Measurements from ENCODE around the gene OR2Z1. TPM values are rescaled to one million over a fixed set of nuclear protein-coding genes. Genes with fewer than 3 reads are reported as not detected.

OR2Z1 gene
- total RNA-seq, 4 donors from 2014 or later, result not detected

DNA sequence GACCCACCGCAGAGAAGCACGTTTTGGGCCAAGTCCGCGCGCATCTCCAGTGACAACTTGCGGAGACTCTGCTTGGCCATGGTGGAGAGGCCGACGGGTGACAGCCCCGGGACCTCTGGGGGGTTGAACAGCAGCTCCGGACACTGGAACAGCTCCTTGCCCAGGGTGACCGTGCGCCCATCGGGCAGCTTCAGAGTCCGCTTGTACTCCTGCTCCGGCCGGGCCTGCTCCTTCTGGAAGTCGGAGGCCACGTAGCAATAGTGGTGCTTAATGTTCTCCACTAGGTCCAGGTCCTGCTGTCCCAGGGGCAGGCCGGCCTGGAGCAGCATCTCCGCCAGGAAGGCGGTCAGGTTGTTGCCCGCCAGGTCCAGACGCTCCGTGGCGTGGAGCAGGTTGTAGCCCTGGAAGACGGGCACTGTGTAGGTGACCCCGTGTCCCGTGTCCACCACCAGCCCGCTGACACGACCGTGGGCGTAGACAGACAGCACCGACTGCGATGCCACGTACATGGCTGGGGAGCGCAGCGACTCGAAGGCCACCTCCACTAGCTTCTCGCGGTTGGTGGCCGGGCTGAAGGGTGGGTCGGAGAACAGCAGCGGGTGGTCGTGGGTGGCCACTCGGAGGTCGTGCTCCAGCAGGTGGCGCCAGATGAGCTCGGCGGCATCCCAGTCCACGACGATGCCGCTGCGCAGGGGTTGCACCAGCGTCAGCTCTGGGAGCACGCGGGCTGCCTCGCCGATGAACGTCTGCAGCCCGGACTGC is 23.6 kb upstream of the OR2Z1 start:
- no peak for DNase-seq
- Histone ChIP-seq H3K4me1 (no peaks in the 10 kb centered on the region), H3K4me3 (no peak overlapping the region), H3K27me3 (no peaks in the 10 kb centered on the region), H3K27ac (no peak overlapping the region), H3K36me3 (no peaks in the 10 kb centered on the region), H3K9me3 (no peaks in the 10 kb centered on the region)
- intact Hi-C loops (cut with DNase I; ENCODE audit: low total_unique reads), result no loop called here
- TF ChIP-seq, protein P1, sequence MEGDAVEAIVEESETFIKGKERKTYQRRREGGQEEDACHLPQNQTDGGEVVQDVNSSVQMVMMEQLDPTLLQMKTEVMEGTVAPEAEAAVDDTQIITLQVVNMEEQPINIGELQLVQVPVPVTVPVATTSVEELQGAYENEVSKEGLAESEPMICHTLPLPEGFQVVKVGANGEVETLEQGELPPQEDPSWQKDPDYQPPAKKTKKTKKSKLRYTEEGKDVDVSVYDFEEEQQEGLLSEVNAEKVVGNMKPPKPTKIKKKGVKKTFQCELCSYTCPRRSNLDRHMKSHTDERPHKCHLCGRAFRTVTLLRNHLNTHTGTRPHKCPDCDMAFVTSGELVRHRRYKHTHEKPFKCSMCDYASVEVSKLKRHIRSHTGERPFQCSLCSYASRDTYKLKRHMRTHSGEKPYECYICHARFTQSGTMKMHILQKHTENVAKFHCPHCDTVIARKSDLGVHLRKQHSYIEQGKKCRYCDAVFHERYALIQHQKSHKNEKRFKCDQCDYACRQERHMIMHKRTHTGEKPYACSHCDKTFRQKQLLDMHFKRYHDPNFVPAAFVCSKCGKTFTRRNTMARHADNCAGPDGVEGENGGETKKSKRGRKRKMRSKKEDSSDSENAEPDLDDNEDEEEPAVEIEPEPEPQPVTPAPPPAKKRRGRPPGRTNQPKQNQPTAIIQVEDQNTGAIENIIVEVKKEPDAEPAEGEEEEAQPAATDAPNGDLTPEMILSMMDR (IDR thresholded peaks at IDR 0.05), result no peak
- no peak for TF ChIP-seq POLR2A (IDR thresholded peaks at IDR 0.05)

DNA sequence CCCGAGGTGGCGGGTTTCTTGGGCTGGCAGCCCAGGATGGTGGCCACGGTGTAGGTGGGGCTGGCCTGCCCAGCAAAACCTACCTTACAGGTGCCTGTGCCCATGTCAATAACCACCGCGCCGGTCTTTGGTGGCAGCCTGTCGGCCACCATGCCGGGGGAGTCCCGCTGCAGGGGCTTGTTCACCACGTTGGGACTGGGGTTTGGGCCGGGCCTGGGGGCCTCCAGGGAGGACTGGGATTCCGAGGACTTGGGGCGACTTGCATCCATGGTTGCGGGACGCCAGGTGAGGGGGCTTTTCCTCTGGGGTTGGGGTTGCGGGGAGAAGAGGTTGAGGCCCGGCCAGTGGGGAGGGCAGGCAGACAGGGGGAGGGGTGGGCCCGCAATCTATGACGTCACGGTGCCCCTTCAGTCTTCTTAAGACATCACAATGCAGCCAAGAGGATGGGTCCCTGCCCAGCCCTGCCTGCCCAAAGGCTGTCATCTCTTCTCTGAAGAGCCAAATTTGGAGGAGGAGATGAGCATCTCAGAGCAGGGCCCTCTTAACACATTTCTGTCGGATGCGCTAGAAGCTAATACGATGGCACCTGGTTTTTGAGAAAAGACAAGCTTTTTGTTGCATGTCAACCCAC is 22.9 kb upstream of the OR2Z1 start, which contains the start of gene ACTL9:
ACTL9 (minus strand) TSS at position 363 of the 631 bp plus-strand sequence; CDS start at position 269, 94 bp downstream.
- intact Hi-C loops (cut with DNase I; ENCODE audit: low total_unique reads), result no loop called here
- no peak within 1 kb of the TSS for H3K4me3 ChIP-seq
- H3K27ac ChIP-seq, result no peak within 1 kb of the TSS
- H3K27me3 ChIP-seq, result no peaks in the 10 kb centered on the region
- no peak for DNase-seq
- H3K9me3 ChIP-seq, result no peaks in the 10 kb centered on the region
- H3K4me1 ChIP-seq, result no peaks in the 10 kb centered on the region
- no peak for TF ChIP-seq POLR2A (IDR thresholded peaks at IDR 0.05)
- TF ChIP-seq, protein P1 (IDR thresholded peaks at IDR 0.05), result no peak
- no peaks in the 10 kb centered on the region for H3K36me3 ChIP-seq

DNA sequence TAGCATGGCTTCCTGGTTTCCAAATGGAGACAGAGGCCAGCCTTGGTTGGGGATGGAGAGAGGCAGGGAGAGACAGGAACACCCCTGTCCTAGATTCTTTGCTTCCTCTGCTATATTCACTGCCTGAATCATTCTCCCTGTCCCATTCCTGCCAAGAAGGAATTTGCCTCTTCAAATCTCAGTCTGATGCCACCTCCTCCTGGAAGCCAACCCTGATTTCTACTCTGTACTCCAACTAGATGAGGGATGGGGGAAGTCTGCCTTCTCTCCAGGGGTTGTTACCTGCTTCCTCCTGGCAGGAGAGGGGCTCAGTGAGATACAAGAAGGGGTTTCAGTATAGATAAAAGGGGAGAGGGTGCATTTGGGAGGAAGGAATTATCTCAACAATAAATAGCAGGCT is 21.5 kb upstream of the OR2Z1 start:
- H3K27ac ChIP-seq, result no peak overlapping the region
- TF ChIP-seq, protein P1 (IDR thresholded peaks at IDR 0.05), result no peak
- TF ChIP-seq POLR2A (IDR thresholded peaks at IDR 0.05), result no peak
- DNase-seq, result no peak
- intact Hi-C loops (cut with DNase I; ENCODE audit: low total_unique reads), result no loop called here
- no peak overlapping the region for H3K4me3 ChIP-seq
- no peaks in the 10 kb centered on the region for H3K27me3 ChIP-seq
- H3K4me1 ChIP-seq, result no peaks in the 10 kb centered on the region
- no peaks in the 10 kb centered on the region for H3K36me3 ChIP-seq
- no peaks in the 10 kb centered on the region for H3K9me3 ChIP-seq

DNA sequence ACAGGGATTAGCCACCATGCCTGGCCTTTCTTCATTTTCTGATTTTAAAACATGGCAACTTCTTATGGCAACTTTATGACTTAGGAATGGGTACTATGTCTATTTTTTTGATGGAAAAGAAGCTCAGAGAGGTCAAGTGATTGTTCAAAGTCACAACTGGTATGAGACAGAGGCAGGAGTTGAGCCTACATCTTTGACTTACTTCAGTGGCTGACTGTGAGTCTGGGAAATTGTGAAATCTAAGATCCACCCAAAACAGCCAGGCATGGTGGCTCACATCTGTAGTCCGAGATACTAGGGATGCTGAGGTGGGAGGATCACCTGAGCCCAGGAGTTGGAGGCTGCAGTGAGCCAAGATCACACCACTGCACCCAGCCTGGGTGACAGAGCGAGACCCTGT is 20.5 kb upstream of the OR2Z1 start:
- no peaks in the 10 kb centered on the region for H3K27me3 ChIP-seq
- no peak for DNase-seq
- no peaks in the 10 kb centered on the region for H3K9me3 ChIP-seq
- H3K27ac ChIP-seq, result no peak overlapping the region
- intact Hi-C loops (cut with DNase I; ENCODE audit: low total_unique reads), result no loop called here
- no peaks in the 10 kb centered on the region for H3K36me3 ChIP-seq
- H3K4me1 ChIP-seq, result no peaks in the 10 kb centered on the region
- H3K4me3 ChIP-seq, result no peak overlapping the region
- TF ChIP-seq, protein P1 (IDR thresholded peaks at IDR 0.05), result no peak
- no peak for TF ChIP-seq POLR2A (IDR thresholded peaks at IDR 0.05)

DNA sequence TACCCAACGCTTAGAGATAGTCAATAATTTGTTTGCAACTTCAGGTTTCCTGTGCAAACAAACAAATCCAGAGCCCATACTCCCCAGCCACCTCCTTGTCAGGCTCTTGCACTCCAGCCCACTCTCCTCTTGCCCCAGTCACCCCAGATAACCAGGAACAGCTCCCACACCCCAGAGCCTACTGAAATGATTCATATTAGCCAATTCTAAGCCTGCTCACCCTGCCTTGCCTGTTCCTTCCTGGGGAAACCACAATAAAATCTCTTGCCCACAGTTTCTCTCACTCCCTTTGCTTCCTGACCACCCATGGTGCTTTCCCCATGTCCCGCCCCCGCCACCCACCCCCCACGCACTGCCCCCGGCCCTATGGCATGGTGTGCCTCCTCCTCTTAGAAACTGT is 19.1 kb upstream of the OR2Z1 start:
- TF ChIP-seq, protein P1 (IDR thresholded peaks at IDR 0.05), result no peak
- no peak for TF ChIP-seq POLR2A (IDR thresholded peaks at IDR 0.05)
- DNase-seq, result no peak

More for the DNA sequence above, 19.1 kb upstream of the OR2Z1 start:
- Histone ChIP-seq H3K9me3 (no peaks in the 10 kb centered on the region), H3K4me1 (no peaks in the 10 kb centered on the region), H3K4me3 (no peak overlapping the region), H3K27ac (no peak overlapping the region), H3K36me3 (no peaks in the 10 kb centered on the region), H3K27me3 (no peaks in the 10 kb centered on the region)
- intact Hi-C loops (cut with DNase I; ENCODE audit: low total_unique reads), result no loop called here

Data from uterus (tissue), 4 donors.